ENCODE data around the gene CLIP1.
"Not testable (repeated sequence)": the region's sequence is repeated elsewhere in the genome, so short reads cannot be mapped to it uniquely, and the experiment has no call there.

CLIP1 gene

GRCh38 chr12:122309564-122310121 is 112.8 kb downstream of the CLIP1 start:
- DNase-seq, result peak in 1 of 3 experiments; percentile 12

GRCh38 chr12:122308811-122309210 is 113.7 kb downstream of the CLIP1 start:
- no peak for DNase-seq

- DNase-seq, result peak in 1 of 3 experiments; percentile 20
Measured at GRCh38 chr12:122306407-122306806, 116.1 kb downstream of the CLIP1 start.

- peak in 2 of 3 experiments; percentile 59 to 87 for DNase-seq
Measured at GRCh38 chr12:122304924-122305323, 117.5 kb downstream of the CLIP1 start.

- DNase-seq, result no peak
Measured at GRCh38 chr12:122303068-122303467, 119.4 kb downstream of the CLIP1 start.

- DNase-seq, result no peak
Measured at GRCh38 chr12:122298071-122298748, 124.3 kb downstream of the CLIP1 start.

GRCh38 chr12:122297494-122297893 is 125.0 kb downstream of the CLIP1 start:
- DNase-seq, result no peak

- no peak for DNase-seq
Measured at GRCh38 chr12:122295877-122296276, 126.6 kb downstream of the CLIP1 start.

- DNase-seq, result no peak
Measured at GRCh38 chr12:122293081-122293480, 129.4 kb downstream of the CLIP1 start.

GRCh38 chr12:122291431-122291830 is 131.0 kb downstream of the CLIP1 start:
- DNase-seq, result no peak

- no peak for DNase-seq
Measured at GRCh38 chr12:122283680-122284079, 138.8 kb downstream of the CLIP1 start.

GRCh38 chr12:122282061-122282460 is 140.4 kb downstream of the CLIP1 start:
- no peak for DNase-seq

- no peak for DNase-seq
Measured at GRCh38 chr12:122276242-122276641, 146.2 kb downstream of the CLIP1 start.

GRCh38 chr12:122275459-122275858 is 147.0 kb downstream of the CLIP1 start:
- DNase-seq, result no peak

- DNase-seq, result peak; percentile 97 to 99 (median 98)
Measured at GRCh38 chr12:122266230-122266901, 156.1 kb downstream of the CLIP1 start, which contains the start of gene VPS33A. TSS of gene VPS33A (minus strand) at chr12:122266494. CDS start at chr12:122266408, 86 bp downstream.

GRCh38 chr12:122265886-122266229 is 156.6 kb downstream of the CLIP1 start:
- no peak for DNase-seq

- DNase-seq, result no peak
Measured at GRCh38 chr12:122265476-122265875, 157.0 kb downstream of the CLIP1 start.

- DNase-seq, result not testable (repeated sequence)
Measured at GRCh38 chr12:122260735-122261134, 161.7 kb downstream of the CLIP1 start.

- DNase-seq, result not testable (repeated sequence)
Measured at GRCh38 chr12:122258939-122259338, 163.5 kb downstream of the CLIP1 start.

GRCh38 chr12:122258462-122258861 is 164.0 kb downstream of the CLIP1 start:
- DNase-seq, result not testable (repeated sequence)

- no peak for DNase-seq
Measured at GRCh38 chr12:122250536-122250935, 171.9 kb downstream of the CLIP1 start.

- peak in 2 of 3 experiments; percentile 24 to 79 for DNase-seq
Measured at GRCh38 chr12:122250047-122250446, 172.4 kb downstream of the CLIP1 start.

- DNase-seq, result no peak
Measured at GRCh38 chr12:122245553-122245952, 176.9 kb downstream of the CLIP1 start.

Measured in NCI-H1417 (cell line).